Loucy (cell line): ENCODE results near the gene RNF17.
"Not testable (repeated sequence)": the region's sequence is repeated elsewhere in the genome, so short reads cannot be mapped to it uniquely, and the experiment has no call there.

Experiments used
- CTCF ChIP-seq: fragments of 200-600 bp; sonication (generic); conservative IDR thresholded peaks from 2 replicates; pipeline ENCODE4 v1.5.1; 2014; ENCODE audit warnings: mild to moderate bottlenecking, antibody characterized with exemption, low read length
- EZH2phosphoT487 ChIP-seq: fragments of 200-600 bp; IDR thresholded peaks from 2 replicates; pipeline ENCODE4 v1.6.1; 2018; ENCODE audit warnings: antibody characterized with exemption, mild to moderate bottlenecking, moderate library complexity, borderline replicate concordance

- not testable (repeated sequence) for TF ChIP-seq CTCF, EZH2phosphoT487
Observed at GRCh38 chr13:24837528-24837927, 73.6 kb downstream of the RNF17 start.
